Skeletal muscle tissue (tissue), 4 donors: ENCODE results near the gene KCNJ2. TPM values are rescaled to one million over a fixed set of nuclear protein-coding genes. Genes with fewer than 3 reads are reported as not detected.

Experiments
- H3K27ac ChIP-seq: one replicate; pipeline ENCODE4 v1.7.0; 2013; ENCODE audit warnings: mild to moderate bottlenecking, low read depth, low read length, inconsistent platforms
- H3K27me3 ChIP-seq, 3 donors: one replicate each; pipeline ENCODE4 v1.7.0; 2013; ENCODE audit warnings: low read length in 3 of 3; ENCODE audit not compliant: control insufficient read depth in 3 of 3, insufficient read depth in 3 of 3
- H3K36me3 ChIP-seq, 3 donors: one replicate each; pipeline ENCODE4 v1.7.0; 2013; ENCODE audit warnings: low read length in 3 of 3; ENCODE audit not compliant: control insufficient read depth in 3 of 3, insufficient read depth in 3 of 3
- H3K4me1 ChIP-seq, 3 donors: one replicate each; pipeline ENCODE4 v1.7.0; 2013; ENCODE audit warnings: low read length in 3 of 3, mild to moderate bottlenecking in 3 of 3; ENCODE audit not compliant: control insufficient read depth in 3 of 3, insufficient read depth in 3 of 3
- H3K4me3 ChIP-seq, 3 donors: one replicate each; pipeline ENCODE4 v1.7.0; 2013; ENCODE audit warnings: low read length in 3 of 3
- H3K9ac ChIP-seq, 3 donors: one replicate each; pipeline ENCODE4 v1.7.0; 2013; ENCODE audit warnings: low read length in 3 of 3, mild to moderate bottlenecking in 3 of 3, moderate library complexity in 2 of 3, low read depth in 1 of 3
- H3K9me3 ChIP-seq, 3 donors: one replicate each; pipeline ENCODE4 v1.7.0; 2013; ENCODE audit warnings: low read length in 3 of 3; ENCODE audit not compliant: control insufficient read depth in 3 of 3
- total RNA-seq: library from RNA; depleted of rRNA; stranded (reverse); fragments of >200 nt; gene quantifications from one replicate; pipeline ENCODE4 v1.2.3, GENCODE V29; 2014
- donor health status: Osteomylitis.

KCNJ2 gene
- total RNA-seq, 1 donor from 2014 or later, result 34.4 TPM

GRCh38 chr17:70172449-70172848 is 3.1 kb downstream of the KCNJ2 start:
- no peaks in the 10 kb centered on the region for H3K27me3 ChIP-seq
- peaks cover 8 to 36% (median 10%) of the 10 kb centered on the region in 3 donors for H3K4me1 ChIP-seq
- peak overlapping the region; percentile 86 for H3K27ac ChIP-seq
- H3K36me3 ChIP-seq, result peaks cover 15 to 30% (median 18%) of the 10 kb centered on the region in 3 donors
- peak overlapping the region in 1 of 3 donors; percentile 91 for H3K9ac ChIP-seq
- H3K4me3 ChIP-seq, result peak overlapping the region; percentile 1 to 94 (median 38)
- H3K9me3 ChIP-seq, result no peaks in the 10 kb centered on the region

- Histone ChIP-seq H3K9ac (peak overlapping the region; percentile 7 to 41 (median 10)), H3K4me3 (peak overlapping the region in 2 of 3 donors; percentile 30 to 38), H3K4me1 (peaks cover 4 to 36% (median 9%) of the 10 kb centered on the region in 3 donors), H3K9me3 (no peaks in the 10 kb centered on the region), H3K27ac (peak overlapping the region; percentile 86), H3K27me3 (no peaks in the 10 kb centered on the region), H3K36me3 (peaks cover 15 to 32% (median 19%) of the 10 kb centered on the region in 3 donors)
Measured at GRCh38 chr17:70172923-70173322, 3.6 kb downstream of the KCNJ2 start.

GRCh38 chr17:70173681-70174080 is 4.3 kb downstream of the KCNJ2 start:
- Histone ChIP-seq H3K9me3 (no peaks in the 10 kb centered on the region), H3K9ac (peak overlapping the region in 2 of 3 donors; percentile 9 to 18), H3K4me3 (peak overlapping the region in 2 of 3 donors; percentile 17 to 38), H3K27me3 (no peaks in the 10 kb centered on the region), H3K36me3 (peaks cover 15 to 32% (median 19%) of the 10 kb centered on the region in 3 donors), H3K4me1 (peaks cover 6 to 35% (median 8%) of the 10 kb centered on the region in 3 donors), H3K27ac (peak overlapping the region; percentile 20)

GRCh38 chr17:70181376-70181775 is 12.0 kb downstream of the KCNJ2 start:
- no peaks in the 10 kb centered on the region for H3K9me3 ChIP-seq
- H3K27me3 ChIP-seq, result no peaks in the 10 kb centered on the region
- H3K4me3 ChIP-seq, result peak overlapping the region in 2 of 3 donors; percentile 2 to 26
- peak overlapping the region; percentile 41 for H3K27ac ChIP-seq
- peaks cover under 1 to 14% (median 3%) of the 10 kb centered on the region in 3 donors for H3K36me3 ChIP-seq
- H3K4me1 ChIP-seq, result peaks cover 12 to 19% (median 14%) of the 10 kb centered on the region in 3 donors
- H3K9ac ChIP-seq, result peak overlapping the region; percentile 2 to 42 (median 16)

- peak overlapping the region in 2 of 3 donors; percentile 42 to 62 for H3K9ac ChIP-seq
- H3K27me3 ChIP-seq, result no peaks in the 10 kb centered on the region
- peaks cover 0 to 9% (median 3%) of the 10 kb centered on the region in 3 donors for H3K36me3 ChIP-seq
- H3K9me3 ChIP-seq, result no peaks in the 10 kb centered on the region
- H3K27ac ChIP-seq, result peak overlapping the region; percentile 41
- H3K4me1 ChIP-seq, result peaks cover 12 to 19% (median 14%) of the 10 kb centered on the region in 3 donors
- H3K4me3 ChIP-seq, result no peak overlapping the region
Measured at GRCh38 chr17:70181866-70182265, 12.5 kb downstream of the KCNJ2 start.

- H3K9me3 ChIP-seq, result no peaks in the 10 kb centered on the region
- no peak overlapping the region for H3K4me3 ChIP-seq
- H3K27me3 ChIP-seq, result no peaks in the 10 kb centered on the region
- no peak overlapping the region for H3K9ac ChIP-seq
- no peaks in the 10 kb centered on the region for H3K36me3 ChIP-seq
- H3K4me1 ChIP-seq, result peaks cover 3 to 16% (median 6%) of the 10 kb centered on the region in 3 donors
- peak overlapping the region; percentile 1 for H3K27ac ChIP-seq
Measured at GRCh38 chr17:70183508-70183907, 14.2 kb downstream of the KCNJ2 start.

GRCh38 chr17:70184207-70184606 is 14.9 kb downstream of the KCNJ2 start:
- Histone ChIP-seq H3K4me3 (no peak overlapping the region), H3K9ac (no peak overlapping the region), H3K4me1 (peaks cover 3 to 13% (median 6%) of the 10 kb centered on the region in 3 donors), H3K27me3 (no peaks in the 10 kb centered on the region), H3K27ac (no peak overlapping the region), H3K9me3 (no peaks in the 10 kb centered on the region), H3K36me3 (no peaks in the 10 kb centered on the region)

- H3K9ac ChIP-seq, result no peak overlapping the region
- H3K27me3 ChIP-seq, result no peaks in the 10 kb centered on the region
- H3K4me1 ChIP-seq, result peaks cover 3 to 11% (median 6%) of the 10 kb centered on the region in 3 donors
- no peaks in the 10 kb centered on the region for H3K9me3 ChIP-seq
- H3K36me3 ChIP-seq, result no peaks in the 10 kb centered on the region
- H3K4me3 ChIP-seq, result no peak overlapping the region
- no peak overlapping the region for H3K27ac ChIP-seq
Measured at GRCh38 chr17:70184770-70185169, 15.4 kb downstream of the KCNJ2 start.

GRCh38 chr17:70185285-70185684 is 16.0 kb downstream of the KCNJ2 start:
- Histone ChIP-seq H3K27ac (no peak overlapping the region), H3K9me3 (no peaks in the 10 kb centered on the region), H3K4me1 (peaks cover 3 to 11% (median 6%) of the 10 kb centered on the region in 3 donors), H3K27me3 (no peaks in the 10 kb centered on the region), H3K9ac (no peak overlapping the region), H3K4me3 (no peak overlapping the region), H3K36me3 (no peaks in the 10 kb centered on the region)

GRCh38 chr17:70187383-70187782 is 18.1 kb downstream of the KCNJ2 start:
- Histone ChIP-seq H3K4me3 (no peak overlapping the region), H3K36me3 (no peaks in the 10 kb centered on the region), H3K9ac (no peak overlapping the region), H3K27ac (no peak overlapping the region), H3K4me1 (peaks cover 0 to 7% (median 0%) of the 10 kb centered on the region in 3 donors), H3K27me3 (no peaks in the 10 kb centered on the region), H3K9me3 (no peaks in the 10 kb centered on the region)
